Mesenchymal stem cell (in vitro differentiated cells and primary cell): Measurements from ENCODE around the gene MXD4.

ENCODE experiments used
- DNase-seq: peaks from one replicate; pipeline ENCODE4 v3.0.0-alpha.2; 2013
- H2AFZ ChIP-seq: one replicate; pipeline ENCODE4 v1.6.1; 2013; ENCODE audit warnings: low read depth, mild to moderate bottlenecking, control low read depth, inconsistent platforms, low read length, moderate library complexity
- H2AK5ac ChIP-seq: 2 replicates; pipeline ENCODE4 v1.6.1; 2013; ENCODE audit warnings: low read length, moderate library complexity, mild to moderate bottlenecking, inconsistent platforms; ENCODE audit not compliant: severe bottlenecking
- H2BK120ac ChIP-seq: one replicate; pipeline ENCODE4 v1.6.1; 2013; ENCODE audit warnings: low read depth, mild to moderate bottlenecking, inconsistent platforms, low read length, moderate library complexity
- H2BK12ac ChIP-seq, 2 experiments: one replicate each; pipeline ENCODE4 v1.6.1; 2013; ENCODE audit warnings: inconsistent platforms in 2 of 2, low read length in 2 of 2, mild to moderate bottlenecking in 2 of 2, moderate library complexity in 2 of 2, control low read depth in 1 of 2
- H2BK15ac ChIP-seq: one replicate; pipeline ENCODE4 v1.6.1; 2013; ENCODE audit warnings: mild to moderate bottlenecking, low read depth, inconsistent platforms; ENCODE audit not compliant: poor library complexity, severe bottlenecking
- H2BK5ac ChIP-seq: 2 replicates; pipeline ENCODE4 v1.6.1; 2013; ENCODE audit warnings: low read depth, mild to moderate bottlenecking, low read length, control low read depth, inconsistent platforms; ENCODE audit not compliant: poor library complexity, severe bottlenecking
- H3K14ac ChIP-seq, 2 experiments: one replicate each; pipeline ENCODE4 v1.6.1; 2013; ENCODE audit warnings: inconsistent platforms in 2 of 2, low read length in 2 of 2, control low read depth in 1 of 2, mild to moderate bottlenecking in 1 of 2, moderate library complexity in 1 of 2
- H3K18ac ChIP-seq, 2 experiments: one replicate each; pipeline ENCODE4 v1.6.1; 2013; ENCODE audit warnings: inconsistent platforms in 2 of 2, low read length in 2 of 2, control low read depth in 1 of 2, low read depth in 1 of 2, mild to moderate bottlenecking in 1 of 2
- H3K23ac ChIP-seq, 2 experiments: one replicate each; pipeline ENCODE4 v1.6.1; 2013; ENCODE audit warnings: inconsistent platforms in 2 of 2, low read length in 2 of 2, mild to moderate bottlenecking in 2 of 2, moderate library complexity in 2 of 2, control low read depth in 1 of 2
- H3K27ac ChIP-seq: 2 replicates; pipeline ENCODE4 v1.5.1; 2013; ENCODE audit warnings: mild to moderate bottlenecking, moderate library complexity, low read length, control low read depth, inconsistent platforms; ENCODE audit not compliant: poor library complexity, severe bottlenecking
- H3K27me3 ChIP-seq, 2 experiments: 2 replicates each; pipeline versions ENCODE4 v1.6.1 to v1.7.0; 2013; ENCODE audit warnings: low read length in 2 of 2, mild to moderate bottlenecking in 2 of 2, moderate library complexity in 2 of 2, control low read depth in 1 of 2, inconsistent platforms in 1 of 2; ENCODE audit not compliant: control insufficient read depth in 1 of 2, insufficient read depth in 1 of 2
- H3K36me3 ChIP-seq, 2 experiments: 2 replicates each; pipeline versions ENCODE4 v1.6.1 to v1.7.0; 2013; ENCODE audit warnings: low read length in 2 of 2, control low read depth in 1 of 2, inconsistent platforms in 1 of 2, low read depth in 1 of 2, mild to moderate bottlenecking in 1 of 2; ENCODE audit not compliant: insufficient read depth in 2 of 2, control insufficient read depth in 1 of 2
- H3K4ac ChIP-seq, 2 experiments: one replicate each; pipeline ENCODE4 v1.6.1; 2013; ENCODE audit warnings: inconsistent platforms in 2 of 2, low read length in 2 of 2, mild to moderate bottlenecking in 2 of 2, moderate library complexity in 2 of 2, control low read depth in 1 of 2, low read depth in 1 of 2
- H3K4me1 ChIP-seq: 2 replicates; pipeline ENCODE4 v1.6.1; 2013; ENCODE audit warnings: low read depth, low read length, control low read depth; ENCODE audit not compliant: control insufficient read depth, insufficient read depth
- H3K4me2 ChIP-seq: 2 replicates; pipeline ENCODE4 v1.6.1; 2013; ENCODE audit warnings: low read length, mild to moderate bottlenecking, inconsistent platforms; ENCODE audit not compliant: poor library complexity, severe bottlenecking
- H3K4me3 ChIP-seq, 2 experiments: 2 replicates each; pipeline versions ENCODE4 v1.5.1 to v1.7.0; 2013; ENCODE audit warnings: low read length in 2 of 2, mild to moderate bottlenecking in 2 of 2, control low read depth in 1 of 2, low read depth in 1 of 2; ENCODE audit not compliant: insufficient read depth in 1 of 2
- H3K79me1 ChIP-seq: replicated peaks from 2 replicates; pipeline ENCODE4 v1.6.1; 2013; ENCODE audit warnings: mild to moderate bottlenecking, control low read depth, low read length, inconsistent platforms; ENCODE audit not compliant: poor library complexity, severe bottlenecking
- H3K9ac ChIP-seq: 2 replicates; pipeline ENCODE4 v1.7.0; 2013; ENCODE audit warnings: mild to moderate bottlenecking, low read length, moderate library complexity
- H3K9me3 ChIP-seq: 2 replicates; pipeline ENCODE4 v1.7.0; 2013; ENCODE audit warnings: mild to moderate bottlenecking, low read length; ENCODE audit not compliant: control insufficient read depth
- H4K8ac ChIP-seq: one replicate; pipeline ENCODE4 v1.6.1; 2013; ENCODE audit warnings: inconsistent platforms, mild to moderate bottlenecking, low read length, moderate library complexity
- H4K91ac ChIP-seq: one replicate; pipeline ENCODE4 v1.6.1; 2013; ENCODE audit warnings: mild to moderate bottlenecking, low read length, inconsistent platforms
- WGBS: methylation state at CpG from one replicate; pipeline ENCODE4 v1.1.7; 2013; ENCODE audit warnings: mixed read lengths; 5-methylcytosine and 5-hydroxymethylcytosine counted together

MXD4 gene

GRCh38 chr4:2245057-2245786 is 16.7 kb downstream of the MXD4 start:
- no peak overlapping the region for H2BK5ac ChIP-seq
- H2BK120ac ChIP-seq: no peak overlapping the region
- no peak for DNase-seq
- no peak overlapping the region for H3K4me3 ChIP-seq
- no peak overlapping the region for H3K23ac ChIP-seq
- no peak overlapping the region for H2BK12ac ChIP-seq
- 78% methylated on average over 7 of the region's 7 CpGs for WGBS
- H2AFZ ChIP-seq: no peak overlapping the region
- H3K79me1 ChIP-seq: peaks cover 18% of the 10 kb centered on the region
- H3K4ac ChIP-seq: no peak overlapping the region
- no peak overlapping the region for H4K8ac ChIP-seq
- H3K9ac ChIP-seq: no peak overlapping the region
- H4K91ac ChIP-seq: no peak overlapping the region
- H3K18ac ChIP-seq: no peak overlapping the region
- peaks cover 7% of the 10 kb centered on the region for H3K4me1 ChIP-seq
- H3K27me3 ChIP-seq: no peaks in the 10 kb centered on the region
- H3K14ac ChIP-seq: no peak overlapping the region
- H3K4me2 ChIP-seq: no peak overlapping the region
- H3K36me3 ChIP-seq: peaks cover 20 to 41% of the 10 kb centered on the region in 2 experiments
- H3K9me3 ChIP-seq: no peaks in the 10 kb centered on the region
- H2BK15ac ChIP-seq: no peak overlapping the region
- H3K27ac ChIP-seq: no peak overlapping the region
- no peak overlapping the region for H2AK5ac ChIP-seq

- Histone ChIP-seq H3K4me3 (no peak overlapping the region), H2BK15ac (no peak overlapping the region), H3K23ac (no peak overlapping the region), H3K9me3 (no peaks in the 10 kb centered on the region), H2BK12ac (no peak overlapping the region), H3K4me2 (no peak overlapping the region), H3K9ac (peak overlapping the region; percentile 47), H3K14ac (no peak overlapping the region), H2AFZ (no peak overlapping the region), H3K4ac (no peak overlapping the region), H2BK120ac (no peak overlapping the region), H3K79me1 (peaks cover 8% of the 10 kb centered on the region), H3K18ac (no peak overlapping the region), H4K8ac (no peak overlapping the region), H3K27ac (no peak overlapping the region), H3K27me3 (no peaks in the 10 kb centered on the region), H3K36me3 (peaks cover 7 to 27% of the 10 kb centered on the region in 2 experiments), H2AK5ac (no peak overlapping the region), H4K91ac (no peak overlapping the region), H3K4me1 (peaks cover 7% of the 10 kb centered on the region), H2BK5ac (no peak overlapping the region)
- peak; percentile 34 for DNase-seq
- WGBS: 60% methylated on average over 5 of the region's 5 CpGs
Observed at GRCh38 chr4:2243681-2244380, 18.1 kb downstream of the MXD4 start.

- Histone ChIP-seq H3K4me2 (peak within 1 kb of the TSS; percentile 91), H3K14ac (peak within 1 kb of the TSS in 1 of 2 experiments; percentile 9), H3K27ac (no peak within 1 kb of the TSS), H2BK15ac (no peak within 1 kb of the TSS), H4K91ac (no peak within 1 kb of the TSS), H3K79me1 (peaks cover 8% of the 10 kb centered on the region), H3K23ac (peak within 1 kb of the TSS in 1 of 2 experiments; percentile 89), H4K8ac (peak within 1 kb of the TSS; percentile 3), H2BK12ac (peak within 1 kb of the TSS in 1 of 2 experiments; percentile 63), H2AK5ac (no peak within 1 kb of the TSS), H3K27me3 (no peaks in the 10 kb centered on the region), H3K36me3 (peaks cover 5 to 18% of the 10 kb centered on the region in 2 experiments), H3K18ac (peak within 1 kb of the TSS; percentile 40 to 48), H2BK5ac (no peak within 1 kb of the TSS), H3K4me3 (peak within 1 kb of the TSS; percentile 92 to 95), H2BK120ac (no peak within 1 kb of the TSS), H3K9ac (peak within 1 kb of the TSS; percentile 93), H3K4ac (peak within 1 kb of the TSS in 1 of 2 experiments; percentile 57), H3K9me3 (no peaks in the 10 kb centered on the region), H2AFZ (peak within 1 kb of the TSS; percentile 72), H3K4me1 (peaks cover 7% of the 10 kb centered on the region)
- WGBS: under 1% methylated on average over 83 of the region's 88 CpGs
- DNase-seq: peak; percentile 96
Observed at GRCh38 chr4:2241410-2242353, 20.2 kb downstream of the MXD4 start, which contains the start of the genes HAUS3 and POLN. HAUS3 (minus strand) TSS chr4:2242121; CDS start chr4:2240946, 1,175 bp downstream. POLN (minus strand) TSS chr4:2242121; CDS start chr4:2229231, 12,890 bp downstream.
